HUES6 (cell line): ENCODE measurements around the gene PAQR7.

ENCODE experiments used
- H3K27ac ChIP-seq: 2 replicates; pipeline ENCODE4 v1.7.0; 2013; ENCODE audit warnings: low read depth, mild to moderate bottlenecking, low read length, inconsistent platforms
- H3K27me3 ChIP-seq: 2 replicates; pipeline ENCODE4 v1.6.1; 2013; ENCODE audit warnings: low read length; ENCODE audit not compliant: control insufficient read depth, insufficient read depth
- H3K36me3 ChIP-seq: 2 replicates; pipeline ENCODE4 v1.6.1; 2013; ENCODE audit warnings: low read length; ENCODE audit not compliant: control insufficient read depth, insufficient read depth
- H3K4me1 ChIP-seq: 2 replicates; pipeline ENCODE4 v1.6.1; 2013; ENCODE audit warnings: low read length; ENCODE audit not compliant: control insufficient read depth, insufficient read depth
- H3K4me3 ChIP-seq: 2 replicates; pipeline ENCODE4 v1.5.1; 2013; ENCODE audit warnings: low read depth, low read length
- H3K9ac ChIP-seq: one replicate; pipeline ENCODE4 v1.6.1; 2013; ENCODE audit warnings: mild to moderate bottlenecking, low read length
- H3K9me3 ChIP-seq: 2 replicates; pipeline ENCODE4 v1.6.1; 2013; ENCODE audit warnings: low read depth, low read length; ENCODE audit not compliant: control insufficient read depth, insufficient read depth

The PAQR7 gene

DNA sequence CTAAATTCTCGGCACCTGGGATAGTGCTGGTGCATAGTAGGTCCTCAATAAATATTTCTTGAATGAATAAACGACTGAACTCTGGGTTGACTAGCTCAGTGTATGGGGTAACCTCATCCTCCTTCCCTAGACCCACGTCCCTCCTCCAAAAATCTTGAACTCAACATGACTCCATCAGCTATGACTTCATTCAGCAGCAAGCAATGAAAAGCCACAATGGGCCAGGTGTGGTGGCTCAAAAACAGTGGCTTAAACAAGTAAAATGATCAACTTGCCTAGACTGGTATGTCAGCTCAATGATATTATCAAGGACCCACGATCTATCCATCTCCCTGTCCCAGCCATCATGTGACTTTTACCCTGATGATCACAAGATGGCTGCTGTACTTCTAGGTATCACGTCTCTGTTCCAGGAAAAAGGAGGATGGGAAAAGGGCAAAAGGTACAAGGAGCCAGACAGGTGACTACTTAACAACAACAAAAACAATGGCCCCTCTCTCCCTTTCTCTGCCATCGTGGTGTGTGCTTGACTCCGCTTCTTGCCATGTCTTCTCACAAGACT, 13.0 kb upstream of the PAQR7 start:
- no peak overlapping the region for H3K27ac ChIP-seq
- no peak overlapping the region for H3K9ac ChIP-seq
- H3K4me3 ChIP-seq = no peak overlapping the region
- no peaks in the 10 kb centered on the region for H3K9me3 ChIP-seq
- no peaks in the 10 kb centered on the region for H3K36me3 ChIP-seq
- H3K27me3 ChIP-seq = no peaks in the 10 kb centered on the region; the same call in 1 of the 2 replicates
- H3K4me1 ChIP-seq = peaks cover 36% of the 10 kb centered on the region

DNA sequence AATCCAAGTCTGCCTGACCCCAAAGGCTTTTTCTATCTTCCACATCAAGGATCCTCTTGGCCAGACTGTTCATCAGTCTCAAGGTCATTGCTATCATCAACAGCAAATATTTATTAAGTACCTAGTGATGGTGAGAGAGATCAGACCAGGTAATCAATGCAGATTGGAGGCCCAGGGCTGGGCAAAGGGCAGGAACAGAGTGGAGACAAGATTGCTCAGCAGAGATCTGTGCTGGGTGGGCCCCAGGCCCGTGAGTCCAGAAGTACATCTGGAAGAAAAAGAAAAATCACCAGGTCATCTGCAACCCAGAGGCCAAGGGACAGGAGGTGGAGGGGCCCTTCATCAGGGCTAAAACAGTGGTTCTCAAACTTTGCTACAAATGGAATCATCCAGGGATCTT, 10.1 kb upstream of the PAQR7 start:
- Histone ChIP-seq H3K4me1 (peaks cover 13% of the 10 kb centered on the region; the same call in 1 of the 2 replicates), H3K9me3 (no peaks in the 10 kb centered on the region), H3K9ac (no peak overlapping the region), H3K27ac (no peak overlapping the region), H3K36me3 (no peaks in the 10 kb centered on the region), H3K27me3 (peaks cover 2% of the 10 kb centered on the region; the same call in 1 of the 2 replicates), H3K4me3 (no peak overlapping the region)

DNA sequence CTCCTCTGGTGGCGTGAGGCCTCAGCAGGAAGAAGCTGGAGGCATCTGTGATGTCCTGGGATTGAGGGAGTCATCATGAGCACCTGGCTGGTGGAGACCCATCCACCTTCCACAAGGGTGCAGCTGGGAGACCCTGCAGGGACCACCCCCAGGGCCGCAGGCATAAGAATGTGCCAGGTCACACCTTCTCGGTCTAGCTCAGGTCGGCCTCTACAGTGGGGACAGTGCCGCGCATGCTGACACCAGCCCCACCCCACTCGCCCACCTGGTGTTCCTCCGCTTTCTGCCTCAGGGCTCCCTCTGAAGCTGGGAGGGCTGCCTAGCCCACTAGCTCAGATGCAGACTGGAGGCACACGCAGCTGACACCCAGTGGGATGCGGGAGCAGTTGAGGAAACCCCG, 5.8 kb upstream of the PAQR7 start:
- no peak overlapping the region for H3K9ac ChIP-seq
- no peak overlapping the region for H3K27ac ChIP-seq
- peaks cover 5% of the 10 kb centered on the region for H3K4me1 ChIP-seq
- H3K36me3 ChIP-seq = no peaks in the 10 kb centered on the region
- peaks cover 16% of the 10 kb centered on the region for H3K27me3 ChIP-seq
- H3K9me3 ChIP-seq = no peaks in the 10 kb centered on the region
- no peak overlapping the region for H3K4me3 ChIP-seq

DNA sequence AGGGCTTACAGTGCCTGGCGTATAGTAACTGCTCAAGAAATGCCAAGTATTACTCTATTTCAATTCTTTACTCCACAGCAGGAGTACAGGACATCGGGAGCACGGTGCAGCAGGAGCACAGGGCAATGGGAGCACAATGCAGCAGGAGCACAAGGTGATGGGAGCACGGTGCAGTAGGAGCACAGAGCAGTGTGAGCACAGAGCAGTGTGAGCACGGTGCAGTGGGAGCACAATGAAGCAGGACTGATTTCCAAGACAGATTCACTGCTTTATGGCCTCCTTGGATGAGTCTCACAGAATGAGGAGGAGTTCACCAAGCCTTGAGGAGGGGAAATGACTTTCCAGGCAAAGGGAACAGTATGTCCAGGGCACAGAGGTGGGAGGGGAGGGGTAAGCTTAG, 5.0 kb upstream of the PAQR7 start:
- Histone ChIP-seq H3K4me3 (no peak overlapping the region), H3K4me1 (peaks cover 9% of the 10 kb centered on the region), H3K27ac (no peak overlapping the region), H3K9me3 (no peaks in the 10 kb centered on the region), H3K36me3 (no peaks in the 10 kb centered on the region), H3K27me3 (peaks cover 17% of the 10 kb centered on the region), H3K9ac (no peak overlapping the region)

DNA sequence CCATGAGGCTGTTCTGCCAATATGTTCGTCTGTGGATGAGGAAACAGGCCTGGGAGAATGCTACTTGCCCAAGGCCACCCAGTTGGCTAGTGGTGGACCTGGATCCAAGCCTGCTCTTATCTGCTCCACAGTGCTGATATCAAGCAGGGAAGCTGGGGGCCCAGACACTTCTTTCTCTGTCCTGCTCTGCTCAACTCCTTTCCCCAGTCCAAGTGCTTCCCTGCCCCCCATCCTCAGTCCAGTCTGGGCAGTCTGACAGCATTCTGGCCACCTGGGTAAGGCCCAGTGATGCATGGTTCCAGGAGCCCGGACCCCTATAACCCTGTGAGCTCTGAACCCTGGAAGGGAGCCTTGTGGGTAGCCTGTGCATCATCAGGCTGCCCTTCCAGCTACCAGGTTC, 4.2 kb upstream of the PAQR7 start:
- peaks cover 12% of the 10 kb centered on the region for H3K4me1 ChIP-seq
- H3K4me3 ChIP-seq = no peak overlapping the region
- H3K9me3 ChIP-seq = no peaks in the 10 kb centered on the region
- H3K9ac ChIP-seq = no peak overlapping the region
- H3K27me3 ChIP-seq = peaks cover 17% of the 10 kb centered on the region
- H3K27ac ChIP-seq = no peak overlapping the region
- H3K36me3 ChIP-seq = no peaks in the 10 kb centered on the region

DNA sequence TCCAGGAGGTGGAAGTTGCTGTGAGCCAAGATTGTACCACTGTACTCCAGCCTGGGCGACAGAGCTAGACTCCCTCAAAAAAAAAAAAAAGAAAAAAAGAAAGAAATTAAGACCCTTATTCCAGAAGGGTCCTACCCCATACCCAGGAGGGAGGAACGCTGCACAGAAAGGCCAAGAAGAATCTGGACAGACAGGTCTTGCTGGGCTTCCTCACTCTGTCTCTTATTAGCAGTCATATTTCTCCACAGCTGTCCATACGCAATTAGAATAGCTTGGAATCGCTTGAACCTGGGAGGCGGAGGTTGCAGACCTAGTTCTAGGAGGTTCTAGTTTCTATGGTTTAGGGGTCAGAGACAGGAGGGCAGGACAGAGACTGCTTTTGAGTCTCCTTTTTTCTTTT, 3.2 kb upstream of the PAQR7 start:
- no peak overlapping the region for H3K9ac ChIP-seq
- H3K4me1 ChIP-seq = peaks cover 15% of the 10 kb centered on the region
- no peaks in the 10 kb centered on the region for H3K9me3 ChIP-seq
- H3K27ac ChIP-seq = no peak overlapping the region
- H3K36me3 ChIP-seq = no peaks in the 10 kb centered on the region
- peaks cover 17% of the 10 kb centered on the region for H3K27me3 ChIP-seq
- H3K4me3 ChIP-seq = no peak overlapping the region

DNA sequence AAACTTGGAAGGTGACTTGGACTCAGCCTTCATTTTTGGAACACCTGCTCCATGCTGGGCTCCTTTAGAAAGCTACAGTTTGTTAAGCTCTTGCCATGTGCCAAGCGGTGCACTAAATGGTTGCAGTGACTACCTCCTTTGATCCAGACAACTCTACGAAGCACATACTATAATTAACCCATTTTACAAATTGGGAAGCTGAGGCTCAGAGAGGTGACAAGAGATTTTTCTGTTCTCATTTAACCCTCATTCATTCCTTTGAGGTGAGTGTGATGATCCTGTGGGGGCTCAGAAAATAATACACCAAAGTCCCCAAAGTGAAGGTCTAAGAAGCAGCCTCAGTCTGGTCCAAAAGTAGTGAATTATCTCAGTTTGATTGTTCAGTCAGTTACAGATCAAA, 1.6 kb upstream of the PAQR7 start:
- H3K27ac ChIP-seq = no peak overlapping the region
- peaks cover 17% of the 10 kb centered on the region for H3K27me3 ChIP-seq
- no peaks in the 10 kb centered on the region for H3K36me3 ChIP-seq
- no peaks in the 10 kb centered on the region for H3K9me3 ChIP-seq
- no peak overlapping the region for H3K9ac ChIP-seq
- peaks cover 15% of the 10 kb centered on the region for H3K4me1 ChIP-seq
- H3K4me3 ChIP-seq = no peak overlapping the region

DNA sequence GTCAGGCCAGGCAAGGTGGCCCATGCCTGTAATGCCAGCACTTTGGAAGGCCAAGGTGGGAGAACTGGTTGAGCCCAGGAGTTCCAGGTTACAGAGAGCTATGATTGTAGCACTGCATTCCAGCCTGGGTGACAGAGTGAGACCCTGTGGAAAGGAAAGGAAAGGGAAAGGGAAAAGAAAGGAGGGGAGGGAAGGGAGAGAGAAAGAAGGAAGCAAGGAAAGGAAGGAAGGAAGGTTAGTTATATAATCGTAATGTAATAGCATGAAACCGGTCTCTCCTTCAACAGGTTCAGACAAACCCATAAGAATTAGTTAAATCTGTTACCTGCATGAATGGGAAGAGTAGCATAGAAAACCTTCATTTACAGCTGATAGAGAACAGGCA, 1.2 kb upstream of the PAQR7 start:
- H3K9ac ChIP-seq = no peak overlapping the region
- H3K4me1 ChIP-seq = peaks cover 17% of the 10 kb centered on the region
- H3K4me3 ChIP-seq = peak overlapping the region; percentile 59; the same call in 1 of the 2 replicates
- no peak overlapping the region for H3K27ac ChIP-seq
- H3K9me3 ChIP-seq = no peaks in the 10 kb centered on the region
- no peaks in the 10 kb centered on the region for H3K36me3 ChIP-seq
- peaks cover 17% of the 10 kb centered on the region for H3K27me3 ChIP-seq

DNA sequence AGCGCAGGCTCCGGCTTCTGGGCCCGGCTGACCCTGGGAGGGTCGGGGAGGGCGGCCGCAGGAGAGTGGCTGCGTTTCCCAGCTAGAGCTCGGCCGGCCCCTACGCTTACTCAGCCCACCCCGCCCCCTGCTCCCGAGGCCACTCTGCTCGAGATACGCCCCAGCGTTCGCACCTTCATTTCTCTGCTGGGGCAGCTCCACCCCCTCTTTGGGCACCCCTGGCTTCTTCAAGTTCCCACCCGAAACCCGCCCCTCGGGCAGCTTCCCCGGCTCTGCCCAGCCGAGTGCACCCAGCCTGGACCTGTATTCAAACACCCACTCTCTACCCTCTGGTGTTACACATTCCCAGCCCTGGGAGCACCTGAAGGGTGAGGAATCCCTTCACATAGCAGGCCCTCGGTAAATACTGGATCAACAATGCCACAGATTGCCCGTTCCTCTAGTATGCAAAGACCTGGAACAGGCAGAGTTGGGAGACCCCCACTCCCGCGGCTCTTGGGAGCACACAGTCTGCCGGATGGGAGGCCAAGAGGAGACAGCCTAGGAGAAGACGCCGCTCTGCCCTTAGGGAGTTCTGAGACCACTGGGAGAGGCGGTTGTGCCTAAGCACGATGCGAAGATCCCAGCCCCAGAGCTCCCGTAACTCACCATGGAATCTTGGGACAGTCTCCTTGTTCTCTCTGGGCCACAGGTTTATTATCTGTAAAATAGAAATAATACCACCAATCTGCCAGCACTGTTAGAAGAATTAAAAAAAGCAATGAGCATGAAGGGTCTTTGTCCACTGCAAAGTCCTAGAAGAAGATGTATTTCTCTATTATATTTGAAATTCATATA, 566 bp upstream of the PAQR7 start:
- H3K27ac ChIP-seq = peak overlapping the region; percentile 75; the same call in 1 of the 2 replicates
- peak overlapping the region; percentile 68 for H3K9ac ChIP-seq
- H3K4me1 ChIP-seq = peaks cover 23% of the 10 kb centered on the region
- no peaks in the 10 kb centered on the region for H3K9me3 ChIP-seq
- H3K4me3 ChIP-seq = peak overlapping the region; percentile 59
- H3K36me3 ChIP-seq = no peaks in the 10 kb centered on the region
- peaks cover 17% of the 10 kb centered on the region for H3K27me3 ChIP-seq

DNA sequence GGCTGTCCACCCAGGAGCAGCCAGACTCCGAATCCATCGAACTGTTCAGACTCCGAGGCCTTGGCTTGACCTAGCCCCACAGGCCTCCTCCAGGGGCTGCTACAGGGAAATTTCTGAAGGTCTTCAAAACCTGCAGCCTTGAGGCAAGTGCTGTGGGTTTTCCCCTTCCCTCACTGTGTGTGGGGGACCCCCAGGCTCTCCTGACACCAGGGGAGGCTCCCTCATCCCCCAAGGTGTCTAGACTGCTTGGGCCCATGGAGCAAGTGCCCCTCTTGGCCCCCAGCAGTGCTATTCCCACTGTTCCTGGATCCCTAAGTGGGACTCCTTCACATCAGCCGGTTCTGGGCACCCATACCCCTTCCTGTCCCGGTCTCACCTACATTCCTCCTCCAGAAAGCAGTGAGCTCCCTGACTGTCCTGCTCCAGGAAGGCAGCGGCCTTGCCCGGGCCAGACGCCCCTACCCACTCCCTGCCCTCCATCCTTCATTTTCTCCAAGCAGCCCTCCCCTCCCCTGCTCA, 814 bp downstream of the PAQR7 start:
- Histone ChIP-seq H3K36me3 (no peaks in the 10 kb centered on the region), H3K9ac (peak overlapping the region; percentile 68), H3K4me1 (peaks cover 28% of the 10 kb centered on the region), H3K4me3 (peak overlapping the region; percentile 59), H3K27me3 (peaks cover 13% of the 10 kb centered on the region), H3K27ac (no peak overlapping the region), H3K9me3 (no peaks in the 10 kb centered on the region)

DNA sequence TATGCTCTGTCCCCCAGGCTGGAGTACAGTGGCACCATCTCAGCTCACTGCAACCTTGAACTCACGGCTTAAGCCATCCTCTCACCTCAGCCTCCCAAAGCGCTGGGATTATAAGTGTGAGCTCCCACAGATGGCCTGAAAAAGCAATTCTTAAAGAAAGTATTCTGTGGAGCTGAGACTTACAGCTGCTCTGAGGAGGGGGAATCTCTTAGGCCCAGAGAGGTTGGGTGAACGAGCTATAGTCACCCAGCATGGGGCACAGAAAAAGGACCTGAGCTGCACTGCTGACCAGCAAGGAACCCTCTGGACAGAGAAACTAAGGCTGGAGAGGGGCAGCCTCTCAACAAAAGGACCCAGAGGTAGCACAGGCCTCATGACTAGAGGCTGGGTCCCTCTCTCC, 1.3 kb downstream of the PAQR7 start:
- Histone ChIP-seq H3K36me3 (no peaks in the 10 kb centered on the region), H3K27me3 (peaks cover 13% of the 10 kb centered on the region), H3K9ac (no peak overlapping the region), H3K27ac (no peak overlapping the region), H3K4me1 (peaks cover 28% of the 10 kb centered on the region), H3K9me3 (no peaks in the 10 kb centered on the region), H3K4me3 (no peak overlapping the region)
